Mammary epithelial cell (primary cell): ENCODE results near the gene RNF34.

ENCODE experiments used
- EZH2 ChIP-seq: IDR thresholded peaks from 2 replicates; pipeline ENCODE4 v1.6.1; 2012; ENCODE audit warnings: low read length, inconsistent platforms, borderline replicate concordance
- TF ChIP-seq, protein P1 (sequence below), 2 donors: IDR thresholded peaks in 1 of 2; conservative IDR thresholded peaks in 1 of 2; 2 replicates each; pipeline ENCODE4 v1.5.1; 2011 to 2012; ENCODE audit warnings: inconsistent platforms in 2 of 2, low read length in 2 of 2, mild to moderate bottlenecking in 2 of 2, control low read depth in 1 of 2, low read depth in 1 of 2; ENCODE audit not compliant: insufficient read depth in 1 of 2; ENCODE audit errors: extremely low read depth in 1 of 2

DNA sequence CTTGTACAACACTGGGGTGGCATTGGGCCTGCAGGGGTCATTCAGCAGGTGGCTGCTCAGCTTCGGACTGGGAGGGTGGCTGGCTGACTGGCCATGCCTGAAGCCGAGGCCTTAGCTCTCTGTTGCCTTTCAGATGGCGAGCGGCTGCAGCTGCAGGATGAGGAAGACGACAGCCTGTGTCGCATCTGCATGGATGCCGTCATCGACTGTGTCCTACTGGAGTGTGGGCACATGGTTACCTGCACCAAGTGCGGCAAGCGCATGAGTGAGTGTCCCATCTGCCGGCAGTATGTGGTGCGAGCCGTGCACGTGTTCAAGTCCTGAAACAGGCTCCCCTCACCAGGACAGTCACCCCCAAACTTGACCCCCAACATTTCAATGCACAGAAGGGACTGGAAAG lies 23.3 kb downstream of the RNF34 start:
- TF ChIP-seq, protein P1, sequence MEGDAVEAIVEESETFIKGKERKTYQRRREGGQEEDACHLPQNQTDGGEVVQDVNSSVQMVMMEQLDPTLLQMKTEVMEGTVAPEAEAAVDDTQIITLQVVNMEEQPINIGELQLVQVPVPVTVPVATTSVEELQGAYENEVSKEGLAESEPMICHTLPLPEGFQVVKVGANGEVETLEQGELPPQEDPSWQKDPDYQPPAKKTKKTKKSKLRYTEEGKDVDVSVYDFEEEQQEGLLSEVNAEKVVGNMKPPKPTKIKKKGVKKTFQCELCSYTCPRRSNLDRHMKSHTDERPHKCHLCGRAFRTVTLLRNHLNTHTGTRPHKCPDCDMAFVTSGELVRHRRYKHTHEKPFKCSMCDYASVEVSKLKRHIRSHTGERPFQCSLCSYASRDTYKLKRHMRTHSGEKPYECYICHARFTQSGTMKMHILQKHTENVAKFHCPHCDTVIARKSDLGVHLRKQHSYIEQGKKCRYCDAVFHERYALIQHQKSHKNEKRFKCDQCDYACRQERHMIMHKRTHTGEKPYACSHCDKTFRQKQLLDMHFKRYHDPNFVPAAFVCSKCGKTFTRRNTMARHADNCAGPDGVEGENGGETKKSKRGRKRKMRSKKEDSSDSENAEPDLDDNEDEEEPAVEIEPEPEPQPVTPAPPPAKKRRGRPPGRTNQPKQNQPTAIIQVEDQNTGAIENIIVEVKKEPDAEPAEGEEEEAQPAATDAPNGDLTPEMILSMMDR (conservative IDR thresholded peaks at IDR 0.05 in 1 of 2, IDR thresholded peaks at IDR 0.05 in 1 of 2; ENCODE audit: extremely low read depth in 1 of 2, insufficient read depth in 1 of 2, low read depth in 1 of 2, low read length in 2 of 2), result no peak
- no peak for TF ChIP-seq EZH2
